ENCODE data around the gene ATP11A.
"Not testable (repeated sequence)": the region's sequence is repeated elsewhere in the genome, so short reads cannot be mapped to it uniquely, and the experiment has no call there.

ATP11A gene

GRCh38 chr13:112791663-112792440, 102.0 kb downstream of the ATP11A start:
- H3K36me3 ChIP-seq (ENCODE audit: insufficient read depth, low read depth, low read length): peaks cover 24% of the 10 kb centered on the region; the same call in 1 of the 2 replicates
- peaks cover 13% of the 10 kb centered on the region; the same call in 1 of the 2 replicates for H3K9me3 ChIP-seq (ENCODE audit: insufficient read depth, low read depth, low read length)
- H3K27me3 ChIP-seq (ENCODE audit: insufficient read depth, low read length): no peaks in the 10 kb centered on the region
- no peak overlapping the region for H3K4me3 ChIP-seq (ENCODE audit: low read length)
- no peak overlapping the region for H3K27ac ChIP-seq (ENCODE audit: low read length)
- peaks cover 4% of the 10 kb centered on the region; the same call in 1 of the 2 replicates for H3K4me1 ChIP-seq (ENCODE audit: insufficient read depth, low read length)
- no peak overlapping the region for H3K9ac ChIP-seq (ENCODE audit: low read depth, low read length)

- Histone ChIP-seq H3K9ac (ENCODE audit: low read depth, low read length) (no peak overlapping the region), H3K9me3 (ENCODE audit: insufficient read depth, low read depth, low read length) (peaks cover 13% of the 10 kb centered on the region; the same call in 1 of the 2 replicates), H3K27me3 (ENCODE audit: insufficient read depth, low read length) (no peaks in the 10 kb centered on the region), H3K4me3 (ENCODE audit: low read length) (no peak overlapping the region), H3K27ac (ENCODE audit: low read length) (no peak overlapping the region), H3K4me1 (ENCODE audit: insufficient read depth, low read length) (peaks cover 4% of the 10 kb centered on the region; the same call in 1 of the 2 replicates), H3K36me3 (ENCODE audit: insufficient read depth, low read depth, low read length) (peaks cover 22% of the 10 kb centered on the region; the same call in 1 of the 2 replicates)
Measured at GRCh38 chr13:112792511-112792910, 102.7 kb downstream of the ATP11A start.

- H3K27me3 ChIP-seq (ENCODE audit: insufficient read depth, low read length): no peaks in the 10 kb centered on the region
Measured at GRCh38 chr13:112793545-112794445, 104.0 kb downstream of the ATP11A start.

GRCh38 chr13:112795277-112795676, 105.4 kb downstream of the ATP11A start:
- Histone ChIP-seq H3K9ac (ENCODE audit: low read depth, low read length) (no peak overlapping the region), H3K4me3 (ENCODE audit: low read length) (no peak overlapping the region), H3K36me3 (ENCODE audit: insufficient read depth, low read depth, low read length) (no peaks in the 10 kb centered on the region), H3K4me1 (ENCODE audit: insufficient read depth, low read length) (peaks cover 4% of the 10 kb centered on the region; the same call in 1 of the 2 replicates), H3K27me3 (ENCODE audit: insufficient read depth, low read length) (no peaks in the 10 kb centered on the region), H3K9me3 (ENCODE audit: insufficient read depth, low read depth, low read length) (no peaks in the 10 kb centered on the region), H3K27ac (ENCODE audit: low read length) (no peak overlapping the region)

More at GRCh38 chr13:112793545-112794445, 104.0 kb downstream of the ATP11A start:
- Histone ChIP-seq H3K9me3 (ENCODE audit: insufficient read depth, low read depth, low read length) (peaks cover 6% of the 10 kb centered on the region; the same call in 1 of the 2 replicates), H3K9ac (ENCODE audit: low read depth, low read length) (no peak overlapping the region), H3K36me3 (ENCODE audit: insufficient read depth, low read depth, low read length) (peaks cover 9% of the 10 kb centered on the region; the same call in 1 of the 2 replicates), H3K4me1 (ENCODE audit: insufficient read depth, low read length) (peaks cover 4% of the 10 kb centered on the region; the same call in 1 of the 2 replicates), H3K27ac (ENCODE audit: low read length) (no peak overlapping the region), H3K4me3 (ENCODE audit: low read length) (no peak overlapping the region)

- H3K9me3 ChIP-seq (ENCODE audit: insufficient read depth, low read depth, low read length): no peaks in the 10 kb centered on the region
- H3K4me3 ChIP-seq (ENCODE audit: low read length): no peak overlapping the region
- no peaks in the 10 kb centered on the region for H3K27me3 ChIP-seq (ENCODE audit: insufficient read depth, low read length)
- H3K9ac ChIP-seq (ENCODE audit: low read depth, low read length): no peak overlapping the region
- no peak overlapping the region for H3K27ac ChIP-seq (ENCODE audit: low read length)
- H3K4me1 ChIP-seq (ENCODE audit: insufficient read depth, low read length): no peaks in the 10 kb centered on the region
- no peaks in the 10 kb centered on the region for H3K36me3 ChIP-seq (ENCODE audit: insufficient read depth, low read depth, low read length)
Measured at GRCh38 chr13:112796190-112796915, 106.5 kb downstream of the ATP11A start.

GRCh38 chr13:112799394-112799793, 109.6 kb downstream of the ATP11A start:
- Histone ChIP-seq H3K9me3 (ENCODE audit: insufficient read depth, low read depth, low read length) (no peaks in the 10 kb centered on the region), H3K9ac (ENCODE audit: low read depth, low read length) (no peak overlapping the region), H3K36me3 (ENCODE audit: insufficient read depth, low read depth, low read length) (no peaks in the 10 kb centered on the region), H3K27ac (ENCODE audit: low read length) (no peak overlapping the region), H3K4me3 (ENCODE audit: low read length) (no peak overlapping the region), H3K27me3 (ENCODE audit: insufficient read depth, low read length) (no peaks in the 10 kb centered on the region), H3K4me1 (ENCODE audit: insufficient read depth, low read length) (peaks cover 5% of the 10 kb centered on the region; the same call in 1 of the 2 replicates)

GRCh38 chr13:112800057-112800456, 110.2 kb downstream of the ATP11A start:
- no peaks in the 10 kb centered on the region for H3K9me3 ChIP-seq (ENCODE audit: insufficient read depth, low read depth, low read length)
- no peak overlapping the region for H3K9ac ChIP-seq (ENCODE audit: low read depth, low read length)
- peaks cover 5% of the 10 kb centered on the region; the same call in 1 of the 2 replicates for H3K4me1 ChIP-seq (ENCODE audit: insufficient read depth, low read length)
- no peak overlapping the region for H3K4me3 ChIP-seq (ENCODE audit: low read length)
- no peak overlapping the region for H3K27ac ChIP-seq (ENCODE audit: low read length)
- no peaks in the 10 kb centered on the region for H3K36me3 ChIP-seq (ENCODE audit: insufficient read depth, low read depth, low read length)
- H3K27me3 ChIP-seq (ENCODE audit: insufficient read depth, low read length): no peaks in the 10 kb centered on the region

- H3K9me3 ChIP-seq (ENCODE audit: insufficient read depth, low read depth, low read length); H3K4me3 ChIP-seq (ENCODE audit: low read length); H3K36me3 ChIP-seq (ENCODE audit: insufficient read depth, low read depth, low read length); H3K4me1 ChIP-seq (ENCODE audit: insufficient read depth, low read length); H3K27me3 ChIP-seq (ENCODE audit: insufficient read depth, low read length); H3K27ac ChIP-seq (ENCODE audit: low read length); H3K9ac ChIP-seq (ENCODE audit: low read depth, low read length): not testable (repeated sequence)
Measured at GRCh38 chr13:112800807-112801206, 111.0 kb downstream of the ATP11A start.

- Histone ChIP-seq H3K36me3 (ENCODE audit: insufficient read depth, low read depth, low read length) (peaks cover 18% of the 10 kb centered on the region; the same call in 1 of the 2 replicates), H3K27ac (ENCODE audit: low read length) (no peak overlapping the region), H3K27me3 (ENCODE audit: insufficient read depth, low read length) (no peaks in the 10 kb centered on the region), H3K4me1 (ENCODE audit: insufficient read depth, low read length) (peaks cover 5% of the 10 kb centered on the region; the same call in 1 of the 2 replicates), H3K9me3 (ENCODE audit: insufficient read depth, low read depth, low read length) (no peaks in the 10 kb centered on the region), H3K4me3 (ENCODE audit: low read length) (no peak overlapping the region), H3K9ac (ENCODE audit: low read depth, low read length) (no peak overlapping the region)
Measured at GRCh38 chr13:112802802-112803195, 113.0 kb downstream of the ATP11A start.

GRCh38 chr13:112803422-112803821, 113.6 kb downstream of the ATP11A start:
- no peak overlapping the region for H3K9ac ChIP-seq (ENCODE audit: low read depth, low read length)
- H3K9me3 ChIP-seq (ENCODE audit: insufficient read depth, low read depth, low read length): no peaks in the 10 kb centered on the region
- H3K36me3 ChIP-seq (ENCODE audit: insufficient read depth, low read depth, low read length): peaks cover 18% of the 10 kb centered on the region; the same call in 1 of the 2 replicates
- no peaks in the 10 kb centered on the region for H3K27me3 ChIP-seq (ENCODE audit: insufficient read depth, low read length)
- H3K4me1 ChIP-seq (ENCODE audit: insufficient read depth, low read length): peaks cover 5% of the 10 kb centered on the region; the same call in 1 of the 2 replicates
- no peak overlapping the region for H3K4me3 ChIP-seq (ENCODE audit: low read length)
- H3K27ac ChIP-seq (ENCODE audit: low read length): no peak overlapping the region

- no peaks in the 10 kb centered on the region for H3K27me3 ChIP-seq (ENCODE audit: insufficient read depth, low read length)
- H3K36me3 ChIP-seq (ENCODE audit: insufficient read depth, low read depth, low read length): peaks cover 18% of the 10 kb centered on the region; the same call in 1 of the 2 replicates
- H3K9ac ChIP-seq (ENCODE audit: low read depth, low read length): no peak overlapping the region
- no peak overlapping the region for H3K4me3 ChIP-seq (ENCODE audit: low read length)
- H3K4me1 ChIP-seq (ENCODE audit: insufficient read depth, low read length): peaks cover 5% of the 10 kb centered on the region; the same call in 1 of the 2 replicates
- no peak overlapping the region for H3K27ac ChIP-seq (ENCODE audit: low read length)
- H3K9me3 ChIP-seq (ENCODE audit: insufficient read depth, low read depth, low read length): no peaks in the 10 kb centered on the region
Measured at GRCh38 chr13:112804374-112804773, 114.5 kb downstream of the ATP11A start.
